Measurements from ENCODE around the gene CDK14. TPM values are rescaled to one million over a fixed set of nuclear protein-coding genes. Genes with fewer than 3 reads are reported as not detected.

Gene CDK14
- total RNA-seq, 1 donor from 2014 or later, result 131 TPM

DNA sequence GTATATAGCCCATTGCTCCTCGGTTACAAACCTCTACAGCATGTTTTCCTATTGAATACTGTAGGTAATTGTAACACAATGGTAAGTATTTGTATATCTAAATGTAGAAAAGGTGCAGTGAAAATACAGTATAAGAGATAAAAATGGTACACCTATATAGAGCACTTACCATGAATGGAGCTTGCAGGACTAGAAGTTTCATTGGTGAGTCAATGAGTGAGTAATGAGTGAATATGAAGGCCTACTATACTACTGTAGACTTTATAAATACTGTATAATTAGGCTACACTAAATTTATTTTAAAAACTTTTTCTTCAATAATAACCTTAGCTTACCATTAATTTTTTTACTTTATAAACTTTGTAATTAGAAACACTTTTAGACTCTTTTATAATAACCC lies 239.7 kb downstream of the CDK14 start:
- TF ChIP-seq CTCF (IDR thresholded peaks at IDR 0.05), result no peak
- H3K27me3 Mint-ChIP-seq (ENCODE audit: unreplicated experiment), result no peaks in the 10 kb centered on the region
- no peak overlapping the region for H3K27ac Mint-ChIP-seq (ENCODE audit: unreplicated experiment)
- DNase-seq (ENCODE audit: extremely low spot score, unreplicated experiment), result no peak
- no peak overlapping the region for H3K4me3 Mint-ChIP-seq (ENCODE audit: unreplicated experiment)
- peaks cover 21% of the 10 kb centered on the region for H3K36me3 Mint-ChIP-seq (ENCODE audit: unreplicated experiment)
- H3K9me3 Mint-ChIP-seq (ENCODE audit: unreplicated experiment), result peaks cover 14% of the 10 kb centered on the region
- peaks cover 34% of the 10 kb centered on the region for H3K4me1 Mint-ChIP-seq (ENCODE audit: unreplicated experiment)

DNA sequence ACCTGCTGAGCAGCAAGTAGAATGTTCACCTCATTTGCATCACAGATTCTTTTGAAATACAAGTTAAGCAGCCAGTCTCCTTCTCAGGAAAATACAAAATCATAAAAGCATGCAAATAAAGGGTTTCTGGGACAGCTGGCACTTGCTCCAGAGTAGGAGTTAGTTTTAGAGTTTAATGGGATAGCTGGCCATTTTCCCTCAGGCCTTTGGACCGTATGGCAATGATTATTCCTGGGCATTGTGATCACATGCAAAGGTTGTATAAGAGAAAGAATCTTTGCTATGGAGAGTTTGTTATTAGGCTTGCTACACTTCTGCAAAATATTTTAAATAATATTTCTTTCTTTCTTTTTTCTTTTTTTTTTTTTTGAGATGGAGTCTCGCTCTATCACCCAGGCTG lies 240.8 kb downstream of the CDK14 start:
- no peak for TF ChIP-seq CTCF (IDR thresholded peaks at IDR 0.05)
- Mint-ChIP-seq H3K27me3 (ENCODE audit: unreplicated experiment) (no peaks in the 10 kb centered on the region), H3K4me1 (ENCODE audit: unreplicated experiment) (peaks cover 32% of the 10 kb centered on the region), H3K36me3 (ENCODE audit: unreplicated experiment) (peaks cover 14% of the 10 kb centered on the region), H3K9me3 (ENCODE audit: unreplicated experiment) (peaks cover 12% of the 10 kb centered on the region), H3K27ac (ENCODE audit: unreplicated experiment) (peak overlapping the region; percentile 6), H3K4me3 (ENCODE audit: unreplicated experiment) (no peak overlapping the region)
- no peak for DNase-seq (ENCODE audit: extremely low spot score, unreplicated experiment)

DNA sequence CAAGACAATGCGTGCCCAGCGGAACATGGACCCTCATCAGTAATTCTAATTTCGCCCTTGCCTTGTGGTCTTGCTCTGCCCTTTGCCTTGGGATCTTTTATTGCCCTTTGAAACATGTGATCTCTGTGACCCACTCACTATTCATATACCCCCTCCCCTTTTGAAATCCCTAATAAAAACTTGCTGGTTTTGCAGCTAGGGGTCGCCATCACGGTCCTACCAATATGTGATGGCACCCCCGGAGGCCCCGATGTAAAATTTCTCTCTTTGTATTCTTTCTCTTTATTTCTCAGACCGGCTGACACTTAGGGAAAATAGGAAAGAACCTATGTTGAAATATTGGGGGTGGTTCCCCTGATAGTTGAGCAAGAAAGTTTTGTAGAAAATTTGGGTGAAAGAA lies 242.7 kb downstream of the CDK14 start:
- H3K9me3 Mint-ChIP-seq (ENCODE audit: unreplicated experiment), result peaks cover 12% of the 10 kb centered on the region
- H3K36me3 Mint-ChIP-seq (ENCODE audit: unreplicated experiment), result peaks cover 13% of the 10 kb centered on the region
- H3K27me3 Mint-ChIP-seq (ENCODE audit: unreplicated experiment), result no peaks in the 10 kb centered on the region
- DNase-seq (ENCODE audit: extremely low spot score, unreplicated experiment), result no peak
- H3K4me3 Mint-ChIP-seq (ENCODE audit: unreplicated experiment), result no peak overlapping the region
- peaks cover 34% of the 10 kb centered on the region for H3K4me1 Mint-ChIP-seq (ENCODE audit: unreplicated experiment)
- no peak for TF ChIP-seq CTCF (IDR thresholded peaks at IDR 0.05)
- H3K27ac Mint-ChIP-seq (ENCODE audit: unreplicated experiment), result no peak overlapping the region

DNA sequence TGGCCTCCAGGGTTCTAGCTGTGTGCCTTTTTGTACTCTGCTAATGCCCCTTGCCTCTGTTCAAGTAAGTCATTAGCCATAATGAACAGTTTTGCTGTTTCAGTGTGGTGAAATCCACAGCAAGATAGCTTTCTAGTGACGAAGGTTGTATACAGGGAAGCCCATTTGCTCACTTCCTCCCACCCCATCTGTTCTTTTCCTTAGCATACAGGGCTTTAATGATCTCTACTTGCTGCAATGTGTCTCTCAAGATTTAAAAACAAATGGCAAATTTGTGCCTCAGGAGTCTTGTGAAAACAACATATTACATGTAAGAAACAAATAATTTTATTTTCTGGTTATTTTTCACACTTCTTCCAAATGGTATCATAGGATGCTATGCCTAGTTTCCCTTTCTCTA lies 243.2 kb downstream of the CDK14 start:
- Mint-ChIP-seq H3K9me3 (ENCODE audit: unreplicated experiment) (peaks cover 12% of the 10 kb centered on the region), H3K27me3 (ENCODE audit: unreplicated experiment) (no peaks in the 10 kb centered on the region), H3K4me1 (ENCODE audit: unreplicated experiment) (peaks cover 38% of the 10 kb centered on the region), H3K4me3 (ENCODE audit: unreplicated experiment) (no peak overlapping the region), H3K27ac (ENCODE audit: unreplicated experiment) (no peak overlapping the region), H3K36me3 (ENCODE audit: unreplicated experiment) (peaks cover 13% of the 10 kb centered on the region)
- DNase-seq (ENCODE audit: extremely low spot score, unreplicated experiment), result no peak
- no peak for TF ChIP-seq CTCF (IDR thresholded peaks at IDR 0.05)

GRCh38 chr7:90839727-90840291 lies 243.7 kb downstream of the CDK14 start:
- Mint-ChIP-seq H3K27ac (ENCODE audit: unreplicated experiment) (no peak overlapping the region), H3K36me3 (ENCODE audit: unreplicated experiment) (peaks cover 13% of the 10 kb centered on the region), H3K4me3 (ENCODE audit: unreplicated experiment) (no peak overlapping the region), H3K27me3 (ENCODE audit: unreplicated experiment) (no peaks in the 10 kb centered on the region), H3K4me1 (ENCODE audit: unreplicated experiment) (peaks cover 35% of the 10 kb centered on the region), H3K9me3 (ENCODE audit: unreplicated experiment) (peaks cover 12% of the 10 kb centered on the region)
- no peak for DNase-seq (ENCODE audit: extremely low spot score, unreplicated experiment)
- TF ChIP-seq CTCF (IDR thresholded peaks at IDR 0.05), result no peak

Measured in osteocyte (in vitro differentiated cells).